Measurements from ENCODE around the gene CDC42SE1. TPM values are rescaled to one million over a fixed set of nuclear protein-coding genes. Genes with fewer than 3 reads are reported as not detected.

Gene CDC42SE1
- total RNA-seq, 1 donor from 2014 or later, result 115 TPM

DNA sequence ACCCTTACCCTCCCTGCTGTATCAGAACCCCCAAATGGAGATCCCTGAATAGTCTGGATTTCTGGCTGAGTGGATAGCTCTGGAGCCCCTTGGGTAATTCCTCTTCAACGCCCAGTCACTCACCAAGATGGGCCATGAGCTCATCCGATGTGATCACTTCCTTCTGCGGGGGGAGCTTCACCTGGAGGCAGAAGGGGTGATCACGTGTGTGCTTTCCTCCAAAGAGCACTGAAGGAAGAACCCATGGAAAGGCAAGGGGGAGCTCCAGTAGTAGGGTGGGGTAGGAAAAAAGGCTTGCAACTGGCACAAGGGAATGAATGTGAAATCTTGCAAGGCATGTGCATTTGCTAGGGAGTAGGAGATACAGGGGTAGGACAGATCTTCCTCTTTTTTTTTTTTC is 57.8 kb downstream of the CDC42SE1 start:
- DNase-seq (ENCODE audit: low read depth, low spot score), result no peak
- H3K9me3 Mint-ChIP-seq, result no peaks in the 10 kb centered on the region
- no peaks in the 10 kb centered on the region for H3K27me3 Mint-ChIP-seq (ENCODE audit: low read depth)
- no peak overlapping the region for H3K4me3 Mint-ChIP-seq
- no peak for TF ChIP-seq CTCF (conservative IDR thresholded peaks at IDR 0.05)
- no peak overlapping the region for H3K27ac Mint-ChIP-seq (ENCODE audit: unreplicated experiment)
- H3K4me1 Mint-ChIP-seq, result peaks cover 27% of the 10 kb centered on the region
- H3K36me3 Mint-ChIP-seq (ENCODE audit: low read depth), result no peaks in the 10 kb centered on the region

Other genes starting within 250 kb of the CDC42SE1 start
- 28.2 and 29.0 TPM in 2 replicates for gene ARNT, start 183.0 kb downstream of the CDC42SE1 start, total RNA-seq
- not detected in 2 replicates for gene CTXND2, start 172.5 kb downstream of the CDC42SE1 start, total RNA-seq
- 77.9 and 81.6 TPM in 2 replicates for gene SETDB1, start 133.3 kb downstream of the CDC42SE1 start, total RNA-seq
- 149 and 156 TPM in 2 replicates for gene CERS2, start 84.8 kb downstream of the CDC42SE1 start, total RNA-seq
- gene ANXA9, start 77.3 kb downstream of the CDC42SE1 start, total RNA-seq, result not detected in 2 replicates
- gene MINDY1, start 52.7 kb downstream of the CDC42SE1 start, total RNA-seq, result 19.2 and 19.6 TPM in 2 replicates
- gene PRUNE1, start 51.2 kb downstream of the CDC42SE1 start, total RNA-seq, result 16.6 and 22.5 TPM in 2 replicates
- 0.79 and 1.1 TPM in 2 replicates for gene BNIPL, start 23.0 kb downstream of the CDC42SE1 start, total RNA-seq
- gene C1orf56, start 11.9 kb downstream of the CDC42SE1 start, total RNA-seq, result 6.3 and 8.0 TPM in 2 replicates
- gene MLLT11, start 775 bp upstream of the CDC42SE1 start, total RNA-seq, result 63.9 and 66.1 TPM in 2 replicates
- gene GABPB2, start 11.1 kb upstream of the CDC42SE1 start, total RNA-seq, result 6.1 and 7.8 TPM in 2 replicates
- 30.7 and 33.7 TPM in 2 replicates for gene SEMA6C, start 87.0 kb upstream of the CDC42SE1 start, total RNA-seq
- gene TNFAIP8L2, start 97.0 kb upstream of the CDC42SE1 start, total RNA-seq, result not detected in 2 replicates
- 11.2 and 11.9 TPM in 2 replicates for gene LYSMD1, start 106.3 kb upstream of the CDC42SE1 start, total RNA-seq
- 48.7 and 57.1 TPM in 2 replicates for gene SCNM1, start 106.5 kb upstream of the CDC42SE1 start, total RNA-seq
- 1.6 and 2.7 TPM in 2 replicates for gene TMOD4, start 116.4 kb upstream of the CDC42SE1 start, total RNA-seq
- 134 and 135 TPM in 2 replicates for gene VPS72, start 130.6 kb upstream of the CDC42SE1 start, total RNA-seq
- 88.7 and 96.2 TPM in 2 replicates for gene PIP5K1A, start 138.9 kb upstream of the CDC42SE1 start, total RNA-seq
- gene PSMD4, start 195.1 kb upstream of the CDC42SE1 start, total RNA-seq, result 209 and 214 TPM in 2 replicates
- 34.9 and 39.9 TPM in 2 replicates for gene ZNF687, start 222.7 kb upstream of the CDC42SE1 start, total RNA-seq